K562 (cell line): ENCODE results near the gene KCTD3. TPM values are rescaled to one million over a fixed set of nuclear protein-coding genes. Genes with fewer than 3 reads are reported as not detected.

Experiments
- ARID1B ChIP-seq: fragments of 450-650 bp; IDR thresholded peaks from 2 replicates; pipeline ENCODE4 v1.6.1; 2016; ENCODE audit warnings: antibody characterized with exemption, mild to moderate bottlenecking, inconsistent platforms
- CBX8 ChIP-seq: fragments of 200-600 bp; sonication (generic); IDR thresholded peaks from 2 replicates; pipeline ENCODE4 v1.6.1; 2012; ENCODE audit warnings: borderline replicate concordance, mixed run types, low read depth, mild to moderate bottlenecking, moderate library complexity, mixed read lengths, low read length, control low read depth, inconsistent platforms; ENCODE audit not compliant: poor library complexity, severe bottlenecking; ENCODE audit errors: extremely low read depth
- CCNT2 ChIP-seq: IDR thresholded peaks from 2 replicates; pipeline ENCODE4 v1.6.1; 2011; ENCODE audit warnings: borderline replicate concordance, low read depth, mild to moderate bottlenecking, moderate library complexity, mixed read lengths, low read length; ENCODE audit not compliant: insufficient read length; ENCODE audit errors: extremely low read depth
- ETS2 ChIP-seq: IDR thresholded peaks from 2 replicates; pipeline ENCODE4 v1.6.1; 2016; ENCODE audit warnings: borderline replicate concordance, missing genetic modification characterization, mild to moderate bottlenecking, moderate library complexity, missing compliant biosample characterization; ENCODE audit not compliant: poor library complexity, severe bottlenecking
- EZH2 ChIP-seq: IDR thresholded peaks from 2 replicates; pipeline ENCODE4 v1.6.1; 2012; ENCODE audit warnings: low read depth, mild to moderate bottlenecking, inconsistent platforms, low read length, borderline replicate concordance
- NFIC ChIP-seq: fragments of 450-650 bp; IDR thresholded peaks from 2 replicates; pipeline ENCODE4 v1.6.1; 2017; ENCODE audit warnings: mild to moderate bottlenecking, inconsistent platforms
- RBM39 ChIP-seq: fragments of 200-400 bp; formaldehyde crosslinking; optimal IDR thresholded peaks from 2 replicates; pipeline ENCODE3; 2018; ENCODE audit warnings: low read depth, low read length
- SIX5 ChIP-seq, 2 experiments: IDR thresholded peaks; 2 replicates each; pipeline ENCODE4 v1.6.1; 2011; ENCODE audit warnings: low read length in 2 of 2, borderline replicate concordance in 1 of 2, low read depth in 1 of 2, mild to moderate bottlenecking in 1 of 2, moderate library complexity in 1 of 2; ENCODE audit not compliant: insufficient read depth in 1 of 2
- SMAD4 ChIP-seq: fragments of 250-450 bp; sonication (Bioruptor Pico); conservative IDR thresholded peaks from 2 replicates; pipeline ENCODE4 v1.8.0; 2021; ENCODE audit warnings: inconsistent platforms, mild to moderate bottlenecking, moderate library complexity
- TOE1 ChIP-seq, 2 experiments: fragments of 450-650 bp in 1 of 2; sonication (generic) in 1 of 2; formaldehyde crosslinking in 1 of 2; IDR thresholded peaks; 2 replicates each; pipeline versions ENCODE4 v1.7.1 to v1.8.0; 2016 to 2022; ENCODE audit warnings: borderline replicate concordance in 2 of 2, mild to moderate bottlenecking in 2 of 2, antibody characterized with exemption in 1 of 2, inconsistent platforms in 1 of 2, low read depth in 1 of 2, missing genetic modification reagents in 1 of 2, moderate library complexity in 1 of 2
- TRIM24 ChIP-seq, 2 experiments: fragments of 450-650 bp; IDR thresholded peaks; 2 replicates each; pipeline ENCODE4 v1.6.1; 2016
- ZNF165 ChIP-seq: fragments of 250-450 bp; sonication (Bioruptor Pico); IDR thresholded peaks from 2 replicates; pipeline ENCODE4 v1.4.0; 2020; ENCODE audit warnings: borderline replicate concordance
- polyA plus RNA-seq, 8 experiments: library from polyadenylated mRNA; depleted of rRNA in 4 of 8; stranded (reverse) in 5 of 8; unstranded in 3 of 8; fragments of >200 nt; fragmentation: Nextera tagmentation in 2 of 8; fragmentation: Illumina TruSeq in 1 of 8; extraction: Ambion mirVana in 2 of 8; extraction: Trizol in 1 of 8; gene quantifications; 2 replicates each; pipeline versions ENCODE4 v1.2.1 to v1.2.3, GENCODE V29; 2011 to 2014; ENCODE audit warnings: inconsistent platforms in 1 of 8, missing spikeins in 1 of 8
- total RNA-seq, 7 experiments: library from RNA; depleted of rRNA in 6 of 7; stranded (reverse); fragments of >200 nt in 6 of 7; fragmentation: Illumina TruSeq in 2 of 7; extraction: Trizol in 2 of 7; gene quantifications; 2 replicates each; pipeline versions ENCODE4 v1.2.1 to v1.2.3, GENCODE V29; 2011 to 2021; ENCODE audit warnings: low replicate concordance in 1 of 7
- TF ChIP-seq, protein P1 (sequence below): fragments of 250-450 bp; sonication (Bioruptor Pico); IDR thresholded peaks from 2 replicates; pipeline ENCODE4 v1.5.0; 2020; ENCODE audit warnings: mild to moderate bottlenecking
- TF ChIP-seq, protein P2 (sequence below): fragments of 450-650 bp; IDR thresholded peaks from 2 replicates; pipeline ENCODE4 v1.6.1; 2016; ENCODE audit warnings: low read depth

Gene KCTD3
- total and polyA plus RNA-seq, 9 of the 15 experiments (the other 6 are each of a cell fraction or from before 2014, with no cell fraction given), result 12.8 to 77.1 (median 44.3) TPM

DNA sequence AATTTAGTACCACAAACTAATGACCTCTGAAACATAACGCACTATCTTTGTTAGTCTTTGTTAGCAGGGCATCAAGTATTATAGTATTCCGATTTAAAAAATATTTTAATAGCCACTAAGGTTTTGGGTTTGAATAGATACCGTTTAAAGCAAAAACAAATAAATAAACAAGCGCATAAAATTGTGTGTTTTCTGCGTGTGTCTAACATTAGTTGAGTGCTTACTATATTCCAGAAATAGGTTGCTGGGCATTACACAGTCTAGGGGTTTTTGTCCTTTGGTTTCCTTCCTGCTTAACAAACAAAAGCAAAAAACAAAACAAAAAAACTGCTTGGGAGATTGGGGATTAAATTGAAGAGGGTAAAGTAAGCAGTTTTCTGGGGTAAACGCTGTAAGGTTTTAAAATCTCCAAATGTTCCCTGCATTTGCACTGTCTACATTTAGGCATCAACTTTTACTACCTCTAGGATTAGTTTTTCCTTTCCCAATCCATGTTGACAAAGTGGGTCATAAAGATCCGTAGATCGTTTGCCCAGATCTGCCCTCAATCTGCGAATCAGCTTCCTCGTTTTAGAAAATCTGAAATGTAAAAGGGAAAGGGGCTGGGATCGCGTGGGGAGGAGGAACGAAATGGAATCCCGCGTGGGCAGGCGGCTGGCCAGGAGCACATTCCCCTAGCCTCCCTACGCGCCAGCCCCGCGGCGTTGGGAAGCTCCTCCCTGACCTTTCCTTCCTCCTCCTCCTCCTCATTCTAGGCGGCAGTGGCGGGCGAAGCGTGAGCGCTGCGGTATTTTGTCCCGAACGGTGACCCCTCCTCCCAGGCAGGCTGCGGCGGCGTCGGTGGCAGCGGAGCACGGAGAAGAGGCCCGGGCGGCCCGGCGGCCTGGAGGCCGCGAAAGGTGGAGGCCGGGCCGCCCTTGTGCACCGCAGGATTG lies at the start of gene KCTD3 (continued):
- no peak for TF ChIP-seq EZH2
- TF ChIP-seq, protein P1, sequence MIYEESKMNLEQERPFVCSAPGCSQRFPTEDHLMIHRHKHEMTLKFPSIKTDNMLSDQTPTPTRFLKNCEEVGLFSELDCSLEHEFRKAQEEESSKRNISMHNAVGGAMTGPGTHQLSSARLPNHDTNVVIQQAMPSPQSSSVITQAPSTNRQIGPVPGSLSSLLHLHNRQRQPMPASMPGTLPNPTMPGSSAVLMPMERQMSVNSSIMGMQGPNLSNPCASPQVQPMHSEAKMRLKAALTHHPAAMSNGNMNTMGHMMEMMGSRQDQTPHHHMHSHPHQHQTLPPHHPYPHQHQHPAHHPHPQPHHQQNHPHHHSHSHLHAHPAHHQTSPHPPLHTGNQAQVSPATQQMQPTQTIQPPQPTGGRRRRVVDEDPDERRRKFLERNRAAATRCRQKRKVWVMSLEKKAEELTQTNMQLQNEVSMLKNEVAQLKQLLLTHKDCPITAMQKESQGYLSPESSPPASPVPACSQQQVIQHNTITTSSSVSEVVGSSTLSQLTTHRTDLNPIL (CRISPR knock-in tag), result no peak
- TF ChIP-seq NFIC, result peak; percentile 36
- peak; percentile 73 for TF ChIP-seq CCNT2
- peak; percentile 75 for TF ChIP-seq SMAD4 (CRISPR knock-in tag)
- peak; percentile 33 for TF ChIP-seq ARID1B
- peak; percentile 68 for TF ChIP-seq TOE1 (IDR thresholded peaks at IDR 0.05; ENCODE audit: borderline replicate concordance)
- no peak for TF ChIP-seq TOE1 (CRISPR knock-in tag; IDR thresholded peaks at IDR 0.05; ENCODE audit: borderline replicate concordance, low read depth)
- no peak for TF ChIP-seq CBX8
- TF ChIP-seq SIX5 (IDR thresholded peaks at IDR 0.05; ENCODE audit: borderline replicate concordance in 1 of 2, insufficient read depth in 1 of 2, low read depth in 1 of 2, low read length in 2 of 2), result no peak
- TF ChIP-seq ZNF165 (CRISPR knock-in tag), result no peak
- TF ChIP-seq TRIM24 (IDR thresholded peaks at IDR 0.05), result no peak; a peak in 1 of 4 replicates
- TF ChIP-seq, protein P2, sequence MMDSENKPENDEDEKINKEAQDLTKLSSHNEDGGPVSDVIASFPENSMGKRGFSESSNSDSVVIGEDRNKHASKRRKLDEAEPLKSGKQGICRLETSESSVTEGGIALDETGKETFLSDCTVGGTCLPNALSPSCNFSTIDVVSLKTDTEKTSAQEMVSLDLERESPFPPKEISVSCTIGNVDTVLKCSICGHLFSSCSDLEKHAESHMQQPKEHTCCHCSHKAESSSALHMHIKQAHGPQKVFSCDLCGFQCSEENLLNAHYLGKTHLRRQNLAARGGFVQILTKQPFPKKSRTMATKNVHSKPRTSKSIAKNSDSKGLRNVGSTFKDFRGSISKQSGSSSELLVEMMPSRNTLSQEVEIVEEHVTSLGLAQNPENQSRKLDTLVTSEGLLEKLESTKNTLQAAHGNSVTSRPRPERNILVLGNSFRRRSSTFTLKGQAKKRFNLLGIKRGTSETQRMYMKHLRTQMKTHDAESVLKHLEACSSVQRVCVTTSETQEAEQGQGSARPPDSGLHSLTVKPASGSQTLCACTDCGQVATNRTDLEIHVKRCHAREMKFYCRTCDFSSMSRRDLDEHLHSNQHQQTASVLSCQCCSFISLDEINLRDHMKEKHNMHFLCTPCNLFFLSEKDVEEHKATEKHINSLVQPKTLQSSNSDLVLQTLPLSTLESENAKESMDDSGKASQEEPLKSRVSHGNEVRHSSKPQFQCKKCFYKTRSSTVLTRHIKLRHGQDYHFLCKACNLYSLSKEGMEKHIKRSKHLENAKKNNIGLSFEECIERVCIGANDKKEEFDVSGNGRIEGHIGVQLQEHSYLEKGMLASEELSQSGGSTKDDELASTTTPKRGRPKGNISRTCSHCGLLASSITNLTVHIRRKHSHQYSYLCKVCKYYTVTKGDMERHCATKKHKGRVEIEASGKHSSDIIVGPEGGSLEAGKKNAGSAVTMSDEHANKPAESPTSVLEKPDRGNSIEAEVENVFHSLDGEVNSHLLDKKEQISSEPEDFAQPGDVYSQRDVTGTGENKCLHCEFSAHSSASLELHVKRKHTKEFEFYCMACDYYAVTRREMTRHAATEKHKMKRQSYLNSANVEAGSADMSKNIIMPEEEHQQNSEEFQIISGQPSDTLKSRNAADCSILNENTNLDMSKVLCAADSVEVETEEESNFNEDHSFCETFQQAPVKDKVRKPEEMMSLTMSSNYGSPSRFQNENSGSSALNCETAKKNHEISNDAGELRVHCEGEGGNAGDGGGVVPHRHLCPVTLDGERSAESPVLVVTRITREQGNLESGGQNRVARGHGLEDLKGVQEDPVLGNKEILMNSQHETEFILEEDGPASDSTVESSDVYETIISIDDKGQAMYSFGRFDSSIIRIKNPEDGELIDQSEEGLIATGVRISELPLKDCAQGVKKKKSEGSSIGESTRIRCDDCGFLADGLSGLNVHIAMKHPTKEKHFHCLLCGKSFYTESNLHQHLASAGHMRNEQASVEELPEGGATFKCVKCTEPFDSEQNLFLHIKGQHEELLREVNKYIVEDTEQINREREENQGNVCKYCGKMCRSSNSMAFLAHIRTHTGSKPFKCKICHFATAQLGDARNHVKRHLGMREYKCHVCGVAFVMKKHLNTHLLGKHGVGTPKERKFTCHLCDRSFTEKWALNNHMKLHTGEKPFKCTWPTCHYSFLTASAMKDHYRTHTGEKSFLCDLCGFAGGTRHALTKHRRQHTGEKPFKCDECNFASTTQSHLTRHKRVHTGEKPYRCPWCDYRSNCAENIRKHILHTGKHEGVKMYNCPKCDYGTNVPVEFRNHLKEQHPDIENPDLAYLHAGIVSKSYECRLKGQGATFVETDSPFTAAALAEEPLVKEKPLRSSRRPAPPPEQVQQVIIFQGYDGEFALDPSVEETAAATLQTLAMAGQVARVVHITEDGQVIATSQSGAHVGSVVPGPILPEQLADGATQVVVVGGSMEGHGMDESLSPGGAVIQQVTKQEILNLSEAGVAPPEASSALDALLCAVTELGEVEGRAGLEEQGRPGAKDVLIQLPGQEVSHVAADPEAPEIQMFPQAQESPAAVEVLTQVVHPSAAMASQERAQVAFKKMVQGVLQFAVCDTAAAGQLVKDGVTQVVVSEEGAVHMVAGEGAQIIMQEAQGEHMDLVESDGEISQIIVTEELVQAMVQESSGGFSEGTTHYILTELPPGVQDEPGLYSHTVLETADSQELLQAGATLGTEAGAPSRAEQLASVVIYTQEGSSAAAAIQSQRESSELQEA, result peak; percentile 91
- no peak for TF ChIP-seq RBM39
- TF ChIP-seq ETS2 (tag), result no peak
